GM12892 (cell line): ENCODE results near the gene COLQ.
"Not testable (repeated sequence)": the region's sequence is repeated elsewhere in the genome, so short reads cannot be mapped to it uniquely, and the experiment has no call there.

Experiments
- POLR2A ChIP-seq: IDR thresholded peaks from 2 replicates; pipeline ENCODE4 v1.6.1; 2011; ENCODE audit warnings: low read depth, low read length, control low read depth
- POLR2AphosphoS5 ChIP-seq: IDR thresholded peaks from 2 replicates; pipeline ENCODE4 v1.6.1; 2011; ENCODE audit warnings: low read depth, low read length, control low read depth

GRCh38 chr3:15532614-15533013, 11.1 kb upstream of the COLQ start:
- not testable (repeated sequence) for TF ChIP-seq POLR2A, POLR2AphosphoS5
